Posterior vena cava (tissue), 2 donors: ENCODE results near the gene ZNF688. TPM values are rescaled to one million over a fixed set of nuclear protein-coding genes. Genes with fewer than 3 reads are reported as not detected.
"Not testable (repeated sequence)": the region's sequence is repeated elsewhere in the genome, so short reads cannot be mapped to it uniquely, and the experiment has no call there.

Source experiments
- DNase-seq: peaks from one replicate; pipeline ENCODE4 v3.0.0-alpha.2; 2020; ENCODE audit warnings: low spot score
- intact Hi-C, 2 donors: fragments of 100-400 bp; cut with DNase I; formaldehyde crosslinking; loops; one replicate each; pipeline versions ENCODE4 v1.14.1 to v1.14.2; 2022 to 2023
- total RNA-seq, 2 donors: library from RNA; stranded (reverse); fragmentation: NEBNext Ultra II Directional; extraction: Animal tissue kit (Norgen Biotek cat#: 25700); gene quantifications; one replicate each; pipeline ENCODE4 v1.2.1, GENCODE V29; 2021
- donor health status: DM: yes; HTN: yes; CAD: no.
- donor health status: DM: yes; HTN: yes; CAD: no.

The ZNF688 gene
- total RNA-seq, 2 donors from 2014 or later, result 8.8 to 10.8 TPM

- intact Hi-C loops, result loop anchor here (10.0 kb wide), 2 partner anchors 60 to 80 kb away; partner anchors contain the start of genes SEPHS2 (in 1 of the 2) and ZNF785 (in 1 of the 2)
- DNase-seq, result peak; percentile 80
These were observed 46.6 kb downstream of the ZNF688 start for GRCh38 chr16:30524575-30525568.

- intact Hi-C loops, result loop anchor here (10.0 kb wide), 2 partner anchors 61 to 79 kb away; partner anchors contain the start of genes SEPHS2 (in 1 of the 2) and ZNF785 (in 1 of the 2)
- DNase-seq, result peak; percentile 78
These were observed 47.5 kb downstream of the ZNF688 start for GRCh38 chr16:30523768-30524574.

DNA sequence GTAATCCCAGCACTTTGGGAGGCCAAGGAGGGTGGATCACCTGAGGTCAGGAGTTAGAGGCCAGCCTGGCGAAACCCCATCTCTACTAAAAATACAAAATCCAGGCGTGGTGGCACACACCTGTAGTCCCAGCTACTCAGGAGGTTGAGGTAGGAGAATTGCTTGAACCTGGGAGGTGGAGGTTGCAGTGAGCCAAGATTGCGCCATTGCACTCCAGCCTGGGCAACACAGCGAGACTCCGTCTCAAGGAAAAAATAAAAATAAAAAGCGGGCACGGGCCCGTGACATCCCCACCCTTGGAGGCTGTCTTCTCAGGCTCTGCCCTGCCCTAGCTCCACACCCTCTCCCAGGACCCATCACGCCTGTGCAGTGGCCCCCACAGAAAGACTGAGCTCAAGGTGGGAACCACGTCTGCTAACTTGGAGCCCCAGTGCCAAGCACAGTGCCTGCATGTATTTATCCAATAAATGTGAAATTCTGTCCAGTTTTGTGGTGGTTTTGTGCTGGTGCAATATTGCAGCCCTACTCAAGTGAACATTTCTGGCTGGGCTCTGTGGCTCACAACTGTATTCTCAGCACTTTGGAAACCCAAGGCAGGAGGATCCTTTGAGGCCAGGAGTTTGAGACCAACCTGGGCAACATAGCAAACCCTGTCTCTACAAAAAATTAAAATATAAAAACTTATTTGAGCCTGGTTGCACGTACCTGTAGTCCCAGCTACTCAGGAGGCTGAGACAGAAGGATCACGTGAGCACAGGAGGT is 48.6 kb downstream of the ZNF688 start:
- intact Hi-C loops, result loop anchor here (10.0 kb wide), 2 partner anchors 62 to 78 kb away; partner anchors contain the start of genes SEPHS2 (in 1 of the 2) and ZNF785 (in 1 of the 2)

DNA sequence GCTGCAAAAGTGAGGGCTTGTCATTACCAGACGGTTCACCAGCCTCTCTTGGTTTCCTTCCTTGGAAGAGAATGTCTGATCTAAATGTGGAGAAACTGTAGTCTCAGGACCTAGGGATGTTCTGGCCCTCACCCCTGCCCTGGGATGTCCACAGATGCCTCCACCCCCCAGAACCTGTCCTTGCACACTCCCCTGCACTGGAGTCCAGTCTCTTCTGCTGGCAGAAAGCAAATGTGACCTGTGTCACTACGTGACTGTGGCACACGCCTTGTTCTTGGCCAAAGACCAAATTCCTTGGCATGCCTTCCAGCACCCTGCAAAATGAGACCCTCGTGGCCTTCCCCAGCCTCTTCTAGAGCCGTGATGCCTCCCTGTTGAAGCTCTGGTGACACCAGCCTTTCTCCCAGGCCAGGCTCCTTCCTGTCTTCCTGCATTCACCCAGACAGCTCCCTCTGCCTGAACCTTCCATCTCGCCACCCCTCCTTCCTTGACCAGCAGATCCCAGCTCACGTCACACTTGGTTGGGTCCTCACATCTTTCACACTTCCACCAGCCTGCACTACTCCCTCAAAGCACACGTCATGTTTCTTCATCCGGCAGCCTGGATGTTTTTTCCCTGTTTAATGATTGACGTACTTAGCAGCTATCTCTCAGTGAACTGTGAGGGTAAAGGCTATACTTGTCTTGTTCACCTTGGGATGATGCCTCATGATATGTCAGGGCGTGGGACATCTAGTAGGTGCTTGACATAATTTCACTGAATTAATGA is 49.5 kb downstream of the ZNF688 start:
- DNase-seq, result no peak
- intact Hi-C loops, result loop anchor here (10.0 kb wide), 2 partner anchors 63 to 77 kb away; partner anchors contain the start of genes SEPHS2 (in 1 of the 2) and ZNF785 (in 1 of the 2)

More for the DNA sequence above, 48.6 kb downstream of the ZNF688 start:
- not testable (repeated sequence) for DNase-seq

DNA sequence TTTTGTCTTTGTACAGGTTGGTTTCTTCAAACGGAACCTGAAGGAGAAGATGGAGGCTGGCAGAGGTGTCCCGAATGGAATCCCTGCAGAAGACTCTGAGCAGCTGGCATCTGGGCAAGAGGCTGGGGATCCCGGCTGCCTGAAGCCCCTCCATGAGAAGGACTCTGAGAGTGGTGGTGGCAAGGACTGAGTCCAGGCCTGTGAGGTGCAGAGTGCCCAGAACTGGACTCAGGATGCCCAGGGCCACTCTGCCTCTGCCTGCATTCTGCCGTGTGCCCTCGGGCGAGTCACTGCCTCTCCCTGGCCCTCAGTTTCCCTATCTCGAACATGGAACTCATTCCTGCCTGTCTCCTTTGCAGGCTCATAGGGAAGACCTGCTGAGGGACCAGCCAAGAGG is 50.0 kb downstream of the ZNF688 start:
- no peak for DNase-seq
- intact Hi-C loops, result loop anchor here (10.0 kb wide), 2 partner anchors 63 to 77 kb away; partner anchors contain the start of genes SEPHS2 (in 1 of the 2) and ZNF785 (in 1 of the 2)

Other genes with a start within 250 kb of the ZNF688 start
- gene CD2BP2, start 216.4 kb downstream of the ZNF688 start, total RNA-seq, result 10 to 100 TPM; 47.9 to 54.2 TPM
- 10 to 100 TPM; 27.8 to 29.8 TPM for gene TBC1D10B, start 201.2 kb downstream of the ZNF688 start, total RNA-seq
- not detected for gene MYL11, start 196.9 kb downstream of the ZNF688 start, total RNA-seq
- gene SEPTIN1, start 189.2 kb downstream of the ZNF688 start, total RNA-seq, result 1 to 10 TPM; 1.6 to 3.0 TPM
- 1 to 10 TPM; 6.2 to 6.5 TPM for gene ZNF48, start 176.3 kb downstream of the ZNF688 start, total RNA-seq
- 1 to 10 TPM; 5.6 to 6.1 TPM for gene ZNF771, start 164.1 kb downstream of the ZNF688 start, total RNA-seq
- 10 to 100 TPM; 15.2 to 20.1 TPM for gene DCTPP1, start 141.7 kb downstream of the ZNF688 start, total RNA-seq
- 10 to 100 TPM; 31.5 to 32.5 TPM for gene SEPHS2, start 125.8 kb downstream of the ZNF688 start, total RNA-seq
- gene ITGAL, start 99.0 kb downstream of the ZNF688 start, total RNA-seq, result 1 to 10 TPM; 4.6 to 8.5 TPM
- 10 to 100 TPM; 21.9 to 27.3 TPM for gene ZNF768, start 45.1 kb downstream of the ZNF688 start, total RNA-seq
- 1 to 10 TPM; 9.6 to 9.8 TPM for gene ZNF747, start 36.9 kb downstream of the ZNF688 start, total RNA-seq
- 1 to 10 TPM; 6.0 to 6.5 TPM for gene ZNF764, start 13.3 kb downstream of the ZNF688 start, total RNA-seq
- 10 to 100 TPM; 10.2 to 10.5 TPM for gene ZNF785, start 14.0 kb upstream of the ZNF688 start, total RNA-seq
- gene ZNF689, start 38.7 kb upstream of the ZNF688 start, total RNA-seq, result 1 to 10 TPM; 6.9 to 7.1 TPM
- 10 to 100 TPM; 34.5 to 38.5 TPM for gene PRR14, start 79.2 kb upstream of the ZNF688 start, total RNA-seq
- gene FBRS, start 86.7 kb upstream of the ZNF688 start, total RNA-seq, result 10 to 100 TPM; 42.3 to 42.5 TPM
- 10 to 100 TPM; 41.4 to 44.9 TPM for gene SRCAP, start 127.5 kb upstream of the ZNF688 start, total RNA-seq
- 10 to 100 TPM; 13.0 to 13.9 TPM for gene PHKG2, start 176.7 kb upstream of the ZNF688 start, total RNA-seq
- 1 to 10 TPM; 1.2 TPM for gene CFAP119, start 190.3 kb upstream of the ZNF688 start, total RNA-seq
- gene RNF40, start 190.6 kb upstream of the ZNF688 start, total RNA-seq, result 10 to 100 TPM; 60.9 to 66.5 TPM
- 10 to 100 TPM; 10.1 to 11.2 TPM for gene ZNF629, start 215.5 kb upstream of the ZNF688 start, total RNA-seq